ENCODE data around the gene LMX1B. TPM values are rescaled to one million over a fixed set of nuclear protein-coding genes. Genes with fewer than 3 reads are reported as not detected.

The LMX1B gene
- total RNA-seq, 1 experiment from 2014 or later: not detected

DNA sequence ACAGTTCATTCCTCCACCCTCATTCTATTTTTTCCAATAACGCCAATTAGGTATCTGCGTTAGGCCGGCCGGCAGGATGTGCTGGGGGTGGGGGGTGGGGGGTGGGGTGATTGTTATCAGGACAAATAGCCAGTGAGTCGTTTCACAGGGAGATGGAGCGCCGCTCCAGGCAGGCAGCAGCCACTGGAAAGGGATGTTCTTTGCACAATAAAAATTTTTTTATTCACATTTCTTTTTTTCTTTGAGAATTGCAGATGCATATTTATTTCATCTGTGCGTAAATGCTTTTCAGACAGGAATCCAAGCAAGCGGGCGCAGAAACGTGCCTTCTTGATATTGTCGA, 4.1 kb downstream of the LMX1B start:
- Histone ChIP-seq H3K4me3 (ENCODE audit: low read depth, low read length, poor library complexity, severe bottlenecking) (no peak overlapping the region), H3K9me3 (ENCODE audit: low read depth, low read length, poor library complexity, severe bottlenecking) (no peaks in the 10 kb centered on the region), H3K36me3 (ENCODE audit: insufficient read depth, low read length, poor library complexity, severe bottlenecking) (no peaks in the 10 kb centered on the region), H3K4me1 (ENCODE audit: insufficient read depth, low read length, poor library complexity, severe bottlenecking) (peaks cover 6% of the 10 kb centered on the region), H3K27ac (ENCODE audit: low read depth, low read length, poor library complexity, severe bottlenecking) (no peak overlapping the region), H3K27me3 (replicated peaks; ENCODE audit: insufficient read depth, low read depth, low read length, poor library complexity) (peaks cover 93% of the 10 kb centered on the region)
- POLR2A ChIA-PET (ENCODE audit: low non-redundant PET): interaction anchor here (0.7 kb wide), 1 partner anchor 22 kb away, joined by 3 read pairs; no protein-coding TSS in a partner anchor
- CTCF ChIA-PET: no interaction called here
- no peak for DNase-seq (ENCODE audit: low spot score)
- TF ChIP-seq, protein P1, sequence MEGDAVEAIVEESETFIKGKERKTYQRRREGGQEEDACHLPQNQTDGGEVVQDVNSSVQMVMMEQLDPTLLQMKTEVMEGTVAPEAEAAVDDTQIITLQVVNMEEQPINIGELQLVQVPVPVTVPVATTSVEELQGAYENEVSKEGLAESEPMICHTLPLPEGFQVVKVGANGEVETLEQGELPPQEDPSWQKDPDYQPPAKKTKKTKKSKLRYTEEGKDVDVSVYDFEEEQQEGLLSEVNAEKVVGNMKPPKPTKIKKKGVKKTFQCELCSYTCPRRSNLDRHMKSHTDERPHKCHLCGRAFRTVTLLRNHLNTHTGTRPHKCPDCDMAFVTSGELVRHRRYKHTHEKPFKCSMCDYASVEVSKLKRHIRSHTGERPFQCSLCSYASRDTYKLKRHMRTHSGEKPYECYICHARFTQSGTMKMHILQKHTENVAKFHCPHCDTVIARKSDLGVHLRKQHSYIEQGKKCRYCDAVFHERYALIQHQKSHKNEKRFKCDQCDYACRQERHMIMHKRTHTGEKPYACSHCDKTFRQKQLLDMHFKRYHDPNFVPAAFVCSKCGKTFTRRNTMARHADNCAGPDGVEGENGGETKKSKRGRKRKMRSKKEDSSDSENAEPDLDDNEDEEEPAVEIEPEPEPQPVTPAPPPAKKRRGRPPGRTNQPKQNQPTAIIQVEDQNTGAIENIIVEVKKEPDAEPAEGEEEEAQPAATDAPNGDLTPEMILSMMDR (conservative IDR thresholded peaks at IDR 0.05; ENCODE audit: low read depth, low read length): no peak
- TF ChIP-seq EZH2 (IDR thresholded peaks at IDR 0.05; ENCODE audit: borderline replicate concordance, low read depth, low read length, poor library complexity, severe bottlenecking): no peak
- intact Hi-C loops (cut with micrococcal nuclease; ENCODE audit: unreplicated experiment): no loop called here
- BruUV-seq (replicated peaks): no TSS peak

DNA sequence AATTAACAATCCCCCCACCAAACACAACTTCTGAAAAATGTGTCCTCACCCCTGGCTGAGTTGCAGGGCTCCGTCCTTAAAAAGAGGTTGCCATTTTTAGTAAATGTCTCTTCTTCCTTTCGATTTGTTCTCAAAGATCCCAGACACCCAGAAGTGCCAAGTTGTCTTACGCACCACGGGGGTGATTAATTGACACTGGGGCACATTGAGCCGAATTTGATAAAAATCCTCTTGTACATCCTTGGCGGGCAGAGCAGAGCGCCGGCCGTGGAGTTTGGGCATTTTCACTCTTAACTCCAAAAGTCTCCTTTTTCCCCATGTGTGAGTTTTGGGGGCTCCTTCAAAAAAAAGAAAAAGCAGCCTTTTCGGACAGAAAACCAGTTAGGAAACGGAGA, 4.5 kb downstream of the LMX1B start:
- no TSS peak for BruUV-seq (replicated peaks)
- H3K4me1 ChIP-seq (ENCODE audit: insufficient read depth, low read length, poor library complexity, severe bottlenecking): peaks cover 3% of the 10 kb centered on the region
- no peaks in the 10 kb centered on the region for H3K36me3 ChIP-seq (ENCODE audit: insufficient read depth, low read length, poor library complexity, severe bottlenecking)
- intact Hi-C loops (cut with micrococcal nuclease; ENCODE audit: unreplicated experiment): no loop called here
- ChIA-PET POLR2A (ENCODE audit: low non-redundant PET) (no interaction called here), CTCF (no interaction called here)
- peaks cover 93% of the 10 kb centered on the region for H3K27me3 ChIP-seq (replicated peaks; ENCODE audit: insufficient read depth, low read depth, low read length, poor library complexity)
- H3K4me3 ChIP-seq (ENCODE audit: low read depth, low read length, poor library complexity, severe bottlenecking): no peak overlapping the region
- DNase-seq (ENCODE audit: low spot score): no peak
- TF ChIP-seq, protein P1 (conservative IDR thresholded peaks at IDR 0.05; ENCODE audit: low read depth, low read length): no peak
- no peak for TF ChIP-seq EZH2 (IDR thresholded peaks at IDR 0.05; ENCODE audit: borderline replicate concordance, low read depth, low read length, poor library complexity, severe bottlenecking)
- H3K27ac ChIP-seq (ENCODE audit: low read depth, low read length, poor library complexity, severe bottlenecking): no peak overlapping the region
- H3K9me3 ChIP-seq (ENCODE audit: low read depth, low read length, poor library complexity, severe bottlenecking): no peaks in the 10 kb centered on the region

DNA sequence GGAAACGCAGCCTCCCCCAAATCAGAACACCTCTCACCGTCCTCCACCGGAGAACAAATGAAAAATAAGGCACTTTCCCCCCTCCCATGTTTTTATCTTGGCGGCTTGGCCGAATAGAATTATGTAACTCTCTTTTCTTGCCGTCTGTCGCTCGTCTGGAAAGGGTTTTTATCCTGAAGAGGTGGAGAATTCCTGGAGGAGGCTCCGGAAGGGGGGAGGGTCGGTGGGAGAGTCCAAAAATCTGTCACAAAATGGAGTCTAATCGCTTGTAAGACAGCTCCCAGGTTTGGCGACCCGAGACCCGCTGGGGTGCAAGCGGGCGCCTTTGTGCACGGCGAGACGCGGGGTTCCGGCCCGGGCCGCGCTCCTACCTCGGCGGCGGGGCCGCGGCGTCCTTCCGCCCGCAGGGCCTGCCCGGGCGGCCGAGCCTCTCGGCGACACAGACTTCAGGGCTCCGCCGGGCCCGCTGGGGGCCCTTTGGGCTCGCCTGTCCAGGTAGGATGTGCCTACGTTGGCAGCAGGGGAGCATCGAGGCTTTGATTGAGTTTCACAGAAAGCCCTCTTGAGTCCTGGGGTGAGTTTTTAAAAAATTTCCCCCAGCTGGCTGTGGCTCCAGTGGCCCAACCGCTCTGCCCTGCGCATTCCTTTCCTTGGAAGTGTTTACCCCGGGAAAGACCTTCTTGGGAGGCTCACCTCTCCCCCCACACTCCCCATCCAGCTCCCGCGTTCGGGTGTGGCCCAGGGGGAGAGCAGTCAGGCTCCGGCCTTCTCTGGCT, 5.0 kb downstream of the LMX1B start:
- CTCF ChIA-PET: no interaction called here
- Histone ChIP-seq H3K27ac (ENCODE audit: low read depth, low read length, poor library complexity, severe bottlenecking) (no peak overlapping the region), H3K9me3 (ENCODE audit: low read depth, low read length, poor library complexity, severe bottlenecking) (no peaks in the 10 kb centered on the region), H3K36me3 (ENCODE audit: insufficient read depth, low read length, poor library complexity, severe bottlenecking) (no peaks in the 10 kb centered on the region), H3K27me3 (replicated peaks; ENCODE audit: insufficient read depth, low read depth, low read length, poor library complexity) (peaks cover 95% of the 10 kb centered on the region), H3K4me3 (ENCODE audit: low read depth, low read length, poor library complexity, severe bottlenecking) (no peak overlapping the region), H3K4me1 (ENCODE audit: insufficient read depth, low read length, poor library complexity, severe bottlenecking) (no peaks in the 10 kb centered on the region)
- POLR2A ChIA-PET (ENCODE audit: low non-redundant PET): no interaction called here
- intact Hi-C loops (cut with micrococcal nuclease; ENCODE audit: unreplicated experiment): no loop called here
- TF ChIP-seq, protein P1 (conservative IDR thresholded peaks at IDR 0.05; ENCODE audit: low read depth, low read length): no peak
- no peak for TF ChIP-seq EZH2 (IDR thresholded peaks at IDR 0.05; ENCODE audit: borderline replicate concordance, low read depth, low read length, poor library complexity, severe bottlenecking)
- no TSS peak for BruUV-seq (replicated peaks)
- DNase-seq (ENCODE audit: low spot score): no peak
